ENCODE measurements around the gene ACAA2.
"Not testable (repeated sequence)": the region's sequence is repeated elsewhere in the genome, so short reads cannot be mapped to it uniquely, and the experiment has no call there.

DNA sequence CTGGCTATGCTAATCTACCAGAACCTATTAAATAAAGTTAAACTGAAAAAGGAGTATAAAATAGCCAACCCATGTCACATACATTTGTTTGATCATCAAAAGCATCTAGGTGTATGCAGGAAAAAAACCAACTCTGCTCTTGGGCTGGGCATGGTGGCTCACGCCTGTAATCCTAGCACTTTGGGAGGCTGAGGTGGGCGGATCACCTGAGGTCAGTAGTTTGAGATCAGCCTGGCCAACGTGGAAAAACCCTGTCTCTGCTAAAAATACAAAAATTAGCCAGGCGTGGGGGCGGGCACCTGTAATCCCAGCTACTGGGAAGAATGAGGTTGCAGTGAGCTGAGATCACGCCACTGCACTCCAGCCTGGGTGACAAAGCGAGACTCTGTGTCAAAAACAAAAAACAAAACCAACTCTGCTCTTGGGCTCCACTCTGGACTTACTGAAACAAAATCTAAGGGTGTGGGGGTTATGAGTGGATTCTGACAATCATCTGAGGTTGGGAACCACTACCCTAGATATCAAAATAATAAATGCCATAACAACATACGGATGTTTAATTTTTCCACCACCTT lies 23.7 kb downstream of the ACAA2 start:
- not testable (repeated sequence) for TF ChIP-seq CTCF, POLR2A, POLR2AphosphoS5 (IDR thresholded peaks at IDR 0.05)

Data from prostate gland (tissue), 2 donors.